ENCODE measurements around the gene IFI44L. TPM values are rescaled to one million over a fixed set of nuclear protein-coding genes. Genes with fewer than 3 reads are reported as not detected.

The IFI44L gene
- total and polyA plus RNA-seq, 12 donors, result 4.4 to 57.0 (median 12.4) TPM

- intact Hi-C loops (cut with DNase I), result no loop called here
- 37 to 53% (median 49%) methylated on average over 3 of the region's 3 CpGs for WGBS, 4 donors
- no peak overlapping the region for H3K27ac ChIP-seq
- H3K27me3 ChIP-seq, result no peaks in the 10 kb centered on the region
- no peaks in the 10 kb centered on the region for H3K9me3 ChIP-seq (replicated peaks in 1 of 3)
- TF ChIP-seq CTCF (IDR thresholded peaks at IDR 0.05) (no peak), POLR2A (IDR thresholded peaks at IDR 0.05) (no peak)
- no peaks in the 10 kb centered on the region for H3K4me1 ChIP-seq (replicated peaks in 1 of 2)
- no peak for DNase-seq
- no peaks in the 10 kb centered on the region for H3K36me3 ChIP-seq (replicated peaks in 1 of 2)
- H3K4me3 ChIP-seq, result no peak overlapping the region
Observed at GRCh38 chr1:78682496-78682895, 62.2 kb downstream of the IFI44L start.

GRCh38 chr1:78683079-78683478, 62.8 kb downstream of the IFI44L start:
- WGBS, 4 donors, result 60 to 63% (median 61%) methylated on average over 2 of the region's 2 CpGs
- no peak for DNase-seq
- no peaks in the 10 kb centered on the region for H3K27me3 ChIP-seq
- no peaks in the 10 kb centered on the region for H3K36me3 ChIP-seq (replicated peaks in 1 of 2)
- no peaks in the 10 kb centered on the region for H3K4me1 ChIP-seq (replicated peaks in 1 of 2)
- TF ChIP-seq POLR2A (IDR thresholded peaks at IDR 0.05) (no peak), CTCF (IDR thresholded peaks at IDR 0.05) (no peak)
- H3K9me3 ChIP-seq (replicated peaks in 1 of 3), result no peaks in the 10 kb centered on the region
- no peak overlapping the region for H3K27ac ChIP-seq
- intact Hi-C loops (cut with DNase I), result no loop called here
- H3K4me3 ChIP-seq, result no peak overlapping the region

- TF ChIP-seq CTCF (IDR thresholded peaks at IDR 0.05), result no peak
- no peak for TF ChIP-seq POLR2A (IDR thresholded peaks at IDR 0.05)
- WGBS, 4 donors, result 94 to 100% (median 96%) methylated on average over 1 of the region's 1 CpG
Observed at GRCh38 chr1:78687315-78687714, 67.1 kb downstream of the IFI44L start.

GRCh38 chr1:78687914-78688313, 67.7 kb downstream of the IFI44L start:
- Histone ChIP-seq H3K4me1 (replicated peaks in 1 of 2) (no peaks in the 10 kb centered on the region), H3K27ac (no peak overlapping the region), H3K27me3 (no peaks in the 10 kb centered on the region), H3K9me3 (replicated peaks in 1 of 3) (no peaks in the 10 kb centered on the region), H3K4me3 (no peak overlapping the region), H3K36me3 (replicated peaks in 1 of 2) (no peaks in the 10 kb centered on the region)
- no peak for TF ChIP-seq POLR2A (IDR thresholded peaks at IDR 0.05)
- TF ChIP-seq CTCF (IDR thresholded peaks at IDR 0.05), result no peak
- intact Hi-C loops (cut with DNase I), result no loop called here
- DNase-seq, result no peak
- WGBS, 4 donors, result 52 to 67% (median 58%) methylated on average over 2 of the region's 2 CpGs

More at GRCh38 chr1:78687315-78687714, 67.1 kb downstream of the IFI44L start:
- Histone ChIP-seq H3K36me3 (replicated peaks in 1 of 2) (no peaks in the 10 kb centered on the region), H3K9me3 (replicated peaks in 1 of 3) (no peaks in the 10 kb centered on the region), H3K4me1 (replicated peaks in 1 of 2) (no peaks in the 10 kb centered on the region), H3K4me3 (no peak overlapping the region), H3K27me3 (no peaks in the 10 kb centered on the region), H3K27ac (no peak overlapping the region)
- no peak for DNase-seq
- intact Hi-C loops (cut with DNase I), result no loop called here
